C4-2B (cell line): ENCODE results near the gene MEG3.

Experiments used
- CTCF ChIP-seq: fragments of 450-650 bp; conservative IDR thresholded peaks from 2 replicates; pipeline ENCODE4 v1.5.1; 2017; ENCODE audit warnings: mild to moderate bottlenecking
- ZFX ChIP-seq: fragments of 450-650 bp; IDR thresholded peaks from 2 replicates; pipeline ENCODE4 v1.6.1; 2017

- TF ChIP-seq CTCF (no peak), ZFX (no peak)
Observed at GRCh38 chr14:100835548-100836310, 9.8 kb downstream of the MEG3 start.
